Calu3 (cell line): ENCODE measurements around the gene TTC39A. TPM values are rescaled to one million over a fixed set of nuclear protein-coding genes. Genes with fewer than 3 reads are reported as not detected.
"Not testable (repeated sequence)": the region's sequence is repeated elsewhere in the genome, so short reads cannot be mapped to it uniquely, and the experiment has no call there.

Experiments used
- BruUV-seq: library from RNA; stranded (reverse); fragments of 400-500 nt; replicated peaks from 2 replicates; lab custom pipeline; 2021; lab: Mats Ljungman, UMichigan
- CTCF ChIA-PET: fragments of 300-600 bp; sonication (Branson Sonifier 250); formaldehyde crosslinking; loops from one replicate; lab custom pipeline; 2022; ENCODE audit warnings: antibody characterized with exemption; lab: Charles Lee
- DNase-seq: peaks from one replicate; pipeline ENCODE4 v3.0.0; 2022
- H3K27ac Mint-ChIP-seq: one replicate; pipeline ENCODE4 v1.8.0; 2022; ENCODE audit warnings: mixed read lengths; ENCODE audit not compliant: unreplicated experiment
- H3K27me3 Mint-ChIP-seq: one replicate; pipeline ENCODE4 v1.8.0; 2022; ENCODE audit warnings: mixed read lengths; ENCODE audit not compliant: unreplicated experiment
- H3K36me3 Mint-ChIP-seq: one replicate; pipeline ENCODE4 v1.8.0; 2022; ENCODE audit warnings: mild to moderate bottlenecking, moderate library complexity, mixed read lengths; ENCODE audit not compliant: insufficient read depth, unreplicated experiment
- H3K4me1 Mint-ChIP-seq: one replicate; pipeline ENCODE4 v1.8.0; 2022; ENCODE audit warnings: mild to moderate bottlenecking, low read depth, mixed read lengths; ENCODE audit not compliant: unreplicated experiment
- H3K4me3 Mint-ChIP-seq: one replicate; pipeline ENCODE4 v1.8.0; 2022; ENCODE audit warnings: mild to moderate bottlenecking, low read depth, moderate library complexity, mixed read lengths; ENCODE audit not compliant: unreplicated experiment
- H3K9me3 Mint-ChIP-seq: one replicate; pipeline ENCODE4 v1.8.0; 2022; ENCODE audit warnings: low read depth, mixed read lengths; ENCODE audit not compliant: unreplicated experiment
- intact Hi-C: fragments of 100-400 bp; cut with micrococcal nuclease; formaldehyde crosslinking; loops from one replicate; pipeline ENCODE4 v1.10.0; 2022; ENCODE audit not compliant: unreplicated experiment
- total RNA-seq: library from RNA; stranded (reverse); gene quantifications from 2 replicates; pipeline ENCODE4 v1.2.3, GENCODE V29; 2022
- TF ChIP-seq, protein P1 (sequence below): fragments of 200-600 bp; IDR thresholded peaks from one replicate; pipeline ENCODE4 v1.8.0; 2022; ENCODE audit warnings: antibody characterized with exemption; ENCODE audit not compliant: unreplicated experiment

Gene TTC39A
- total RNA-seq, 1 experiment from 2014 or later: 18.8 TPM

DNA sequence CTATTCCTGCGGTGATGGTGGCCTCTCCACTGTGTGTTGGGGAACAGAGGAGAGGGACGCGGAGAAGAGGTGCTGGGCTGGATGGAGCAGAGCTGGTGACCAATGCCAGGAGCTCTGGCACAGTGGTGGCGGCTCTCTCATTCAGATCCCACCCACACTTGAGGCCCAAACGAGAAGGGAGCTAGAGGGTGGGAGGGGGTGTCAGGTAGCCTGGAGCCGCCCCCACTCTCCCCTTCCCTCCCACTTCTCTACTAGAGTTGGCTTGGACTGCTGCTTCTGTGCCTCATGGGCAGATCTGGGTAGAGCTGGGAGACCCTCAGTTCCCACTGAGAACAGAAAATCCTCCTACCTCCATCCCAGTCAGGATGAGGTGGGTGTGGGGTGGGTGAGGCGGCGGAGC is 3.5 kb downstream of the TTC39A start:
- CTCF ChIA-PET: no interaction called here
- DNase-seq: no peak
- Mint-ChIP-seq H3K9me3 (no peaks in the 10 kb centered on the region), H3K36me3 (peaks cover 19% of the 10 kb centered on the region), H3K4me1 (peaks cover 29% of the 10 kb centered on the region), H3K4me3 (no peak overlapping the region), H3K27me3 (no peaks in the 10 kb centered on the region), H3K27ac (no peak overlapping the region)
- BruUV-seq: no TSS peak
- TF ChIP-seq, protein P1, sequence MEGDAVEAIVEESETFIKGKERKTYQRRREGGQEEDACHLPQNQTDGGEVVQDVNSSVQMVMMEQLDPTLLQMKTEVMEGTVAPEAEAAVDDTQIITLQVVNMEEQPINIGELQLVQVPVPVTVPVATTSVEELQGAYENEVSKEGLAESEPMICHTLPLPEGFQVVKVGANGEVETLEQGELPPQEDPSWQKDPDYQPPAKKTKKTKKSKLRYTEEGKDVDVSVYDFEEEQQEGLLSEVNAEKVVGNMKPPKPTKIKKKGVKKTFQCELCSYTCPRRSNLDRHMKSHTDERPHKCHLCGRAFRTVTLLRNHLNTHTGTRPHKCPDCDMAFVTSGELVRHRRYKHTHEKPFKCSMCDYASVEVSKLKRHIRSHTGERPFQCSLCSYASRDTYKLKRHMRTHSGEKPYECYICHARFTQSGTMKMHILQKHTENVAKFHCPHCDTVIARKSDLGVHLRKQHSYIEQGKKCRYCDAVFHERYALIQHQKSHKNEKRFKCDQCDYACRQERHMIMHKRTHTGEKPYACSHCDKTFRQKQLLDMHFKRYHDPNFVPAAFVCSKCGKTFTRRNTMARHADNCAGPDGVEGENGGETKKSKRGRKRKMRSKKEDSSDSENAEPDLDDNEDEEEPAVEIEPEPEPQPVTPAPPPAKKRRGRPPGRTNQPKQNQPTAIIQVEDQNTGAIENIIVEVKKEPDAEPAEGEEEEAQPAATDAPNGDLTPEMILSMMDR: no peak
- intact Hi-C loops: no loop called here

DNA sequence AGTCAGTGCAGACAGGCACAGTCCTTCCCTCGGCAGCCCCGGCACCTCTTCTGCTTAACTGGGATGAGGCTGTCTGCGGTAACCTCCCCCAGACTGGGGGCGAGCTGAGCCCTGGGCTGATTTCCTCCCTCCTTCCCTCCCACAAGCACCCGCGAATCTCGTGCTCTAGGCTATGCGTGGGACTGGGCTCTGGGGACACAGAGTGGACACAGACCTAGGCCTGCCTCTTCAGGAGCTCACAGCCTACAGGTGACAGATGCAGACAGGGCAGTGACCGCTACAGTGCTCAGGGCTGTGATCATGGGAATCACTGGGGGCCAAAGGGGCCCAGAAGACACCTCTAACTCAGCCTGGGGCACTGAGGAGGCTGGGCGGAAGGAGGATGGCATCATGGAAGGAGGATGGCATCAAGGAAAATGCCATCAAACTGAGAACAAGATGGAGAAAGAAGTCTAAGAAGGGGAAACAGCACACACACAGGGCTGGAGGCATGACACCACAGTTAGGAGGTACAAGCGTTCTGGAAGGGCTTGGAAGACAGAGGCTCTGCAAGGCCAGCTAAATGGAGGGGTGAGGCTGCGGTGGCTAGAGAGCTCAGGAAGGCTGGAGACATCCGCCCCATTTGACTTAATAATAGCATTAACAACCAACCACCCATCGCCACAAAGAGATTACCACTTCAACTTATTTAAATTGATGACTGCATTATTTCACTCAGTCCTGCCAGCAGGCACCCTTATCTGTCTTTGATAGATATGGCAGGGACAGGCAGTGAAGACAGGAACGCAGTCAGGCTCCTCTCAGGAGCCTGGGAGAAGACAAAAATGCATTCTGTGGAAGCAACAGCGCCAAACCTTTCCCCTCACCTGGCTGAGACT is 4.2 kb downstream of the TTC39A start:
- CTCF ChIA-PET: no interaction called here
- BruUV-seq: no TSS peak
- Mint-ChIP-seq H3K36me3 (peaks cover 15% of the 10 kb centered on the region), H3K4me1 (peaks cover 22% of the 10 kb centered on the region), H3K27me3 (no peaks in the 10 kb centered on the region), H3K27ac (no peak overlapping the region), H3K9me3 (no peaks in the 10 kb centered on the region), H3K4me3 (no peak overlapping the region)
- TF ChIP-seq, protein P1: no peak
- intact Hi-C loops: no loop called here
- no peak for DNase-seq

DNA sequence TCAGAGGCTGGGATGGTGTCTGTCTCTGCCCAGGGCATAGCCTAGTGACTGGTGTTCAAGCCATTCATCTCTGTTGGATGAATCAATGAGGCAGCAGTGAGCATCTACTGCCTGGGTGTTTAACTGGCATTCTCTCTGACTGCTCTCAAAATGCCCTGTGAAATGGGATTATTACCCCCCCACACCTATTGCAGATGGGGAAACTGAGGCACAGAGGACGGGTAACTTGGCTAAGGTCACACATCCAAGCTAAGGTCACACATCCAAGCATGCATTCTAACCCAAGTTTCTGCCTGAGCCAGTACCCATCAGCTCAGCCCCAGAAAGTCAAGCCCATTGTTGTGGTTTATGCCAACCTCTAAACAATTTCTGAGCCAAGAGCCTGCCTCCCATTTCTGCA is 5.0 kb downstream of the TTC39A start:
- DNase-seq: no peak
- no peak overlapping the region for H3K4me3 Mint-ChIP-seq
- peaks cover 16% of the 10 kb centered on the region for H3K4me1 Mint-ChIP-seq
- peaks cover 9% of the 10 kb centered on the region for H3K36me3 Mint-ChIP-seq
- H3K9me3 Mint-ChIP-seq: no peaks in the 10 kb centered on the region
- TF ChIP-seq, protein P1: no peak
- H3K27me3 Mint-ChIP-seq: no peaks in the 10 kb centered on the region
- H3K27ac Mint-ChIP-seq: no peak overlapping the region
- intact Hi-C loops: no loop called here
- CTCF ChIA-PET: no interaction called here
- BruUV-seq: no TSS peak

DNA sequence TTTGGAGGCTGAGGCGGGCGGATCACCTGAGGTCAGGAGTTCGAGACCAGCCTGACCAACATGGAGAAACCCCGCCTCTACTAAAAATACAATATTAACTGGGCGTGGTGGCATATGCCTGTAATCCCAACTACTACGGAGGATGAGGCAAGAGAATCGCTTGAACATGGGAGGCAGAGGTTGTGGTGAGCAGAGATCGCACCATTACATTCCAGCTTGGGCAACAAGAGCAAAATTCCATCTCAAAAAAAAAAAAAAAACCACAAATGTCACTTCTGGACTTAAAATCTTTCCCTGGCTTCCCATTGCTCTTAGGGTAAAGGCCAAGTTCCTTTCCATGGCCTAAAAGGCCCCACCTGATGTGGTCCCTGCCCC is 5.4 kb downstream of the TTC39A start:
- DNase-seq, H3K4me3 Mint-ChIP-seq, H3K36me3 Mint-ChIP-seq, H3K27ac Mint-ChIP-seq, intact Hi-C loops, BruUV-seq, H3K9me3 Mint-ChIP-seq, H3K27me3 Mint-ChIP-seq, CTCF ChIA-PET: not testable (repeated sequence)
- peaks cover 16% of the 10 kb centered on the region for H3K4me1 Mint-ChIP-seq
